Measurements from ENCODE around the gene ENTPD6. TPM values are rescaled to one million over a fixed set of nuclear protein-coding genes. Genes with fewer than 3 reads are reported as not detected.

ENTPD6 gene
- total and polyA plus RNA-seq, 2 of the 4 experiments (the other 2 are of a cell fraction) = 61.1 to 98.6 TPM

DNA sequence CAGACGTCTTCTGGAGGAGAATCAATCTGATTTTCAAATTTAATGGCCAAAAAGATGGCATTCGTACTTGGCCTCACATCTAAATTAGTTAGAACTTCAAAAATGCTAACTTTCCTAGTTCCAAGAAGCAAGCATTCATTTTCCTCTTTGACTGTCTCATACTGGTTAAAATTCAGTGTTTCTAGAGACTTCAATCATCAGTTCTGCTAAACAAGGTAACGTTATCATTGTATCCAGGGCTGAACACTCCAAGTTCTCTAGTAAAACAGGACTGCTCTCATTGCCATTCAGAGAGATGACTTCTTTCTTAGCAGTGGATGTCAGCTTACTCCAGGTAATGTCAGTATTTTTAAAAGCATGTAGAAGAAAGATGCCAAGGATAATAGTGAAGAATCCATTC, 34.6 kb upstream of the ENTPD6 start:
- dilution Hi-C loops (cut with HindIII; ENCODE audit: low sequenced_read_pairs, unreplicated experiment) = no loop called here
- DNase-seq = no peak
- H3K4me3 ChIP-seq (ENCODE audit: insufficient read depth, low read depth, low read length) = no peak overlapping the region
- BruUV-seq (replicated peaks) = no TSS peak
- WGBS, 2 experiments (ENCODE audit: extremely low coverage in 2 of 2, insufficient read length in 1 of 2) = 14% methylated on average over 2 of the region's 3 CpGs; no CpG with 5 or more reads in 1 of the 2 experiments
- H3K14ac ChIP-seq (replicated peaks; ENCODE audit: low read depth, low read length) = no peak overlapping the region
- H3K18ac ChIP-seq (ENCODE audit: low read depth, low read length) = no peak overlapping the region
- H4K5ac ChIP-seq (ENCODE audit: low read depth, low read length) = no peak overlapping the region
- no peaks in the 10 kb centered on the region for H3K9me1 ChIP-seq (ENCODE audit: insufficient read depth, low read length)
- H3K4ac ChIP-seq (ENCODE audit: low read depth, low read length) = no peak overlapping the region
- H2AK9ac ChIP-seq (replicated peaks; ENCODE audit: low read depth, low read length, poor library complexity) = no peak overlapping the region
- H3K56ac ChIP-seq (ENCODE audit: extremely low read depth, insufficient read depth, low read length) = no peak overlapping the region
- H3K36me3 ChIP-seq (ENCODE audit: control insufficient read depth, insufficient read depth, low read length) = no peaks in the 10 kb centered on the region
- H3K79me1 ChIP-seq (ENCODE audit: low read depth in 1 of 2, low read length in 2 of 2) = no peaks in the 10 kb centered on the region
- H2BK15ac ChIP-seq (ENCODE audit: low read depth, low read length) = no peak overlapping the region
- CTCF ChIA-PET = interaction anchor here (2.0 kb wide), 1 partner anchor 11 kb away, joined by 6 read pairs; no protein-coding TSS in a partner anchor
- no peak overlapping the region for H2BK5ac ChIP-seq (ENCODE audit: low read depth, low read length, poor library complexity, severe bottlenecking)
- H4K8ac ChIP-seq (ENCODE audit: low read depth in 2 of 2, low read length in 2 of 2) = no peak overlapping the region
- no peak overlapping the region for H3K4me2 ChIP-seq (ENCODE audit: low read depth, low read length)
- H2BK120ac ChIP-seq (ENCODE audit: low read depth, low read length) = no peak overlapping the region
- no peaks in the 10 kb centered on the region for H4K20me1 ChIP-seq (ENCODE audit: insufficient read depth, low read length)
- intact Hi-C loops (cut with micrococcal nuclease) = no loop called here
- H4K91ac ChIP-seq (ENCODE audit: insufficient read depth, low read depth, low read length) = no peak overlapping the region
- POLR2A ChIA-PET (ENCODE audit: unreplicated experiment) = no interaction called here
- H3K4me1 ChIP-seq (ENCODE audit: control insufficient read depth, insufficient read depth, low read length) = no peaks in the 10 kb centered on the region
- TF ChIP-seq, protein P1, sequence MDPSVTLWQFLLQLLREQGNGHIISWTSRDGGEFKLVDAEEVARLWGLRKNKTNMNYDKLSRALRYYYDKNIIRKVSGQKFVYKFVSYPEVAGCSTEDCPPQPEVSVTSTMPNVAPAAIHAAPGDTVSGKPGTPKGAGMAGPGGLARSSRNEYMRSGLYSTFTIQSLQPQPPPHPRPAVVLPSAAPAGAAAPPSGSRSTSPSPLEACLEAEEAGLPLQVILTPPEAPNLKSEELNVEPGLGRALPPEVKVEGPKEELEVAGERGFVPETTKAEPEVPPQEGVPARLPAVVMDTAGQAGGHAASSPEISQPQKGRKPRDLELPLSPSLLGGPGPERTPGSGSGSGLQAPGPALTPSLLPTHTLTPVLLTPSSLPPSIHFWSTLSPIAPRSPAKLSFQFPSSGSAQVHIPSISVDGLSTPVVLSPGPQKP (IDR thresholded peaks at IDR 0.05; ENCODE audit: borderline replicate concordance, low read depth, low read length) = no peak
- TF ChIP-seq RFX5 (IDR thresholded peaks at IDR 0.05; ENCODE audit: low read depth, low read length) (no peak), MAZ (IDR thresholded peaks at IDR 0.05; ENCODE audit: borderline replicate concordance, low read depth, low read length) (no peak), MXI1 (IDR thresholded peaks at IDR 0.05; ENCODE audit: borderline replicate concordance, low read depth, low read length) (no peak), RCOR1 (IDR thresholded peaks at IDR 0.05; ENCODE audit: insufficient replicate concordance, low read length) (no peak), CEBPB (IDR thresholded peaks at IDR 0.05; ENCODE audit: low read depth, low read length) (no peak), FOS (IDR thresholded peaks at IDR 0.05; ENCODE audit: low read depth, low read length) (no peak), RAD21 (IDR thresholded peaks at IDR 0.05; ENCODE audit: low read length) (no peak), SMC3 (IDR thresholded peaks at IDR 0.05; ENCODE audit: low read depth, low read length) (no peak), CHD1 (IDR thresholded peaks at IDR 0.05; ENCODE audit: low read depth, low read length) (no peak), POLR2A (IDR thresholded peaks at IDR 0.05; ENCODE audit: low read depth, low read length) (no peak), MAFK (IDR thresholded peaks at IDR 0.05; ENCODE audit: low read depth, low read length) (no peak), BHLHE40 (IDR thresholded peaks at IDR 0.05; ENCODE audit: low read depth, low read length) (no peak), NFE2L2 (IDR thresholded peaks at IDR 0.05; ENCODE audit: low read depth, low read length) (no peak)
- TF ChIP-seq, protein P2, sequence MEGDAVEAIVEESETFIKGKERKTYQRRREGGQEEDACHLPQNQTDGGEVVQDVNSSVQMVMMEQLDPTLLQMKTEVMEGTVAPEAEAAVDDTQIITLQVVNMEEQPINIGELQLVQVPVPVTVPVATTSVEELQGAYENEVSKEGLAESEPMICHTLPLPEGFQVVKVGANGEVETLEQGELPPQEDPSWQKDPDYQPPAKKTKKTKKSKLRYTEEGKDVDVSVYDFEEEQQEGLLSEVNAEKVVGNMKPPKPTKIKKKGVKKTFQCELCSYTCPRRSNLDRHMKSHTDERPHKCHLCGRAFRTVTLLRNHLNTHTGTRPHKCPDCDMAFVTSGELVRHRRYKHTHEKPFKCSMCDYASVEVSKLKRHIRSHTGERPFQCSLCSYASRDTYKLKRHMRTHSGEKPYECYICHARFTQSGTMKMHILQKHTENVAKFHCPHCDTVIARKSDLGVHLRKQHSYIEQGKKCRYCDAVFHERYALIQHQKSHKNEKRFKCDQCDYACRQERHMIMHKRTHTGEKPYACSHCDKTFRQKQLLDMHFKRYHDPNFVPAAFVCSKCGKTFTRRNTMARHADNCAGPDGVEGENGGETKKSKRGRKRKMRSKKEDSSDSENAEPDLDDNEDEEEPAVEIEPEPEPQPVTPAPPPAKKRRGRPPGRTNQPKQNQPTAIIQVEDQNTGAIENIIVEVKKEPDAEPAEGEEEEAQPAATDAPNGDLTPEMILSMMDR (conservative IDR thresholded peaks at IDR 0.05; ENCODE audit: low read depth, low read length) = no peak
- TF ChIP-seq, protein P3, sequence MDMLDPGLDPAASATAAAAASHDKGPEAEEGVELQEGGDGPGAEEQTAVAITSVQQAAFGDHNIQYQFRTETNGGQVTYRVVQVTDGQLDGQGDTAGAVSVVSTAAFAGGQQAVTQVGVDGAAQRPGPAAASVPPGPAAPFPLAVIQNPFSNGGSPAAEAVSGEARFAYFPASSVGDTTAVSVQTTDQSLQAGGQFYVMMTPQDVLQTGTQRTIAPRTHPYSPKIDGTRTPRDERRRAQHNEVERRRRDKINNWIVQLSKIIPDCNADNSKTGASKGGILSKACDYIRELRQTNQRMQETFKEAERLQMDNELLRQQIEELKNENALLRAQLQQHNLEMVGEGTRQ (IDR thresholded peaks at IDR 0.05; ENCODE audit: low read depth, low read length) = no peak
- in situ Hi-C loops (cut with MboI; ENCODE audit: low sequenced_read_pairs) = loop anchor here (25.0 kb wide), 1 partner anchor 826 kb away; no protein-coding TSS in a partner anchor
- no peak overlapping the region for H2BK20ac ChIP-seq (ENCODE audit: low read depth, low read length)
- no peak overlapping the region for H3K27ac ChIP-seq (ENCODE audit: insufficient read depth, low read length)
- H3K27me3 ChIP-seq (ENCODE audit: control insufficient read depth, insufficient read depth, low read length) = peaks cover 6% of the 10 kb centered on the region
- no peak overlapping the region for H3K9ac ChIP-seq (ENCODE audit: low read depth, low read length)
- ATAC-seq (ENCODE audit: low read depth) = no peak
- H2AK5ac ChIP-seq (ENCODE audit: low read depth, low read length) = no peak overlapping the region
- peaks cover 2% of the 10 kb centered on the region for H3K9me3 ChIP-seq (ENCODE audit: control insufficient read depth, insufficient read depth, low read length)
- no peak overlapping the region for H3K23ac ChIP-seq (ENCODE audit: low read depth, low read length)
- H2AFZ ChIP-seq (replicated peaks; ENCODE audit: low read length, poor library complexity) = no peak overlapping the region

Data from IMR-90 (cell line).